GM18519 (cell line): ENCODE results near the gene CTSE.
"Not testable (repeated sequence)": the region's sequence is repeated elsewhere in the genome, so short reads cannot be mapped to it uniquely, and the experiment has no call there.

ENCODE experiments used
- ATAC-seq: cut with Tn5 transposase; IDR thresholded peaks from one replicate; pipeline ENCODE4 v1.9.1; 2021; ENCODE audit warnings: mild to moderate bottlenecking, moderate library complexity; ENCODE audit not compliant: unreplicated experiment, low FRiP score

CTSE gene

DNA sequence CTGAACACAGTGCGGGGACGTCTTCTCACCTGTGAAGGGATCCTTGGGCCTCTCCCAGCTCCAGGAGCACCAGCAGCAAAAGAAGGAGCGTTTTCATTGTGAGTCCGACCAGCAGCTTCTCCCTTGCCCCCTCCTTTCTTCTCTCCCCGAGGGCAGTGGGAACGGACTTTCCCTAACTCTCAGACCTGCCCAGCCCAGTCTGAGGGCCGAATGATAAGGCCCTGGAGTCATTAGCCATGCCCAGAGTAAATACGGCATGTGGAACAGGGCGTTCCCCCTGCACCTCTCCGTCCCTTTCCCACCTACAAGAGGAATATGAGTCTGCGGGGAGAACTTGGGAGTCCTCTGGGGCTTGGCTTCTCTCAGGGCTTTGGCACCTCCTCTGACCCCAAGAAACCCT, at the start of gene CTSE:
TSS of gene CTSE (minus strand) at position 201 of the 400 bp plus-strand sequence. CDS start at position 97, 104 bp downstream.
- no peak for ATAC-seq

- no peak for ATAC-seq
Measured at GRCh38 chr1:206070627-206071304, 47.1 kb upstream of the CTSE start.

- no peak for ATAC-seq
Measured at GRCh38 chr1:206068314-206068713, 44.6 kb upstream of the CTSE start.

- peak; percentile 40 for ATAC-seq
Measured at GRCh38 chr1:206067486-206068227, 44.0 kb upstream of the CTSE start.

DNA sequence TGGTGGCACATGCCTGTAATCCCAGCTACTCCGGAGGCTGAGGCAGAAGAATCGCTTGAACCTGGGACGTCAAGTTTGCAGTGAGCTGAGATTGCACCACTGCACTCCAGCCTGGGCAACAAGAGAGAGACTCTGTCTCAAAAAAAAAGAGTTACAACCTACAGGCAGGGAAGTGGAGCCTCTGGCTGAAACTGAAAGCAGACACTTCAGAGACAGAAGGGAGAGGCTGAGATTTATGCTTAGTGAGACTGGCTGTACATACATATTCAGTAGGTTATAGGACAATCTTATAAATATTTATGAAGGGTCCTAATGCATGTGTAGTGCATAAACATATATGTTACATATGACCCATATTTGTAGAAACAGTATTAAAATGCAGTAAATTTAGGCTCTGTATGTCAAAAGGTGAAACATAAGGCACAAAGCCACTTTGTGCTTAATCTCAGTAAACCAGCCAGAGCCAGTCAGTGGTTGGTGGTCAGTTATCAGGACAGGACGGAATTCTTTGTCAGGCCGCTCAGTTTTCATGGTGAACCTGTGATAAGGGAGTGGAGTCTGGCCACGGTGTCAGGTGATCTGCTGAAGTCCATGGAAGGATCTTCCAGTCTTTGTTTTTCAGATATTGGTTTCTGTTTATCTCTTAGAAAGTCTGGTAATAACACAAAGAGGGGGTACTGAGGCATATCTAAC, 42.9 kb upstream of the CTSE start:
- ATAC-seq = peak; percentile 60

DNA sequence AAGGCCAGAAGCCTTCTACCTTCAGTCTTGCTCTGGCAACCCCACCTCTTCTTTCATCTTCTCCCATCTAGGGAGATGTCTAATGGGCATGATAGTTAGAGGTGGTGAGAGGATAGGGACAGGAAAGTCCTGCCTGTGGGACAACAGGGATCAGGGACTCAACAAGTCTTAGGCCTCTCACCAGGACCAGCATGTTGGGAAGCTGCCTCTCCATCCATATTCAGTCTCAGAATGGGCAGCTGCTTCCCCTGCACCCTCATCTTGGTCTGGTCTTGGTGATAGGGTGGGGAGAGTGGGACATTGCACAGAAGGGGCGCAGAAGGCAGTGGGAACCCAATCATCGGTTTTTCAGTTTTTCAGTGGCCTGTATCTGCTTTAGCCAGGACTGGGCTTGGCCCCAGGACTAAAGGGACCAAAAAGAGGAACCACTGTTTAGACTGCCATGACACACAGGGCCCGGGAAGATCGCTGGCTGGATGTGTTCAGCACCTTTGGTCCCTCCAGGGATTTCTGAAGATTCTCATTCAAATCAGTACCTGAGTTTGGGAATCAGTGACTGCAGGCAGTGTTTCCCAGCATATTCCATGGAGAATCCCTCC, 42.0 kb upstream of the CTSE start:
- ATAC-seq = no peak

DNA sequence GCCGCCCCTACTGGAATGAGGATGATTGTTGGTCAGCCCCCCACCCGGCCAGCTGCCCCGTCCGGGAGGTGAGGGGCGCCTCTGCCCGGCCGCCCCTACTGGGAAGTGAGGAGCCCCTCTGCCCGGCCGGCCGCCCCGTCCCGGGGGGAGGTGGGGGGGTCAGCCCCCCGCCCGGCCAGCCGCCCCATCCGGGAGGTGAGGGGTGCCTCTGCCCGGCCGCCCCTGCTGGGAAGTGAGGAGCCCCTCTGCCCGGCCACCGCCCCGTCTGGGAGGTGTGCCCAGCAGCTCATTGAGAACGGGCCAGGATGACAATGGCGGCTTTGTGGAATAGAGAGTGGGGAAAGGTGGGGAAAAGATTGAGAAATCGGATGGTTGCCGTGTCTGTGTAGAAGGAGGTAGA, 40.8 kb upstream of the CTSE start:
- ATAC-seq = not testable (repeated sequence)

GRCh38 chr1:206064001-206064400, 40.3 kb upstream of the CTSE start:
- ATAC-seq = not testable (repeated sequence)

- ATAC-seq = no peak
Measured at GRCh38 chr1:206062464-206062863, 38.8 kb upstream of the CTSE start.

- no peak for ATAC-seq
Measured at GRCh38 chr1:206060844-206061243, 37.1 kb upstream of the CTSE start.

DNA sequence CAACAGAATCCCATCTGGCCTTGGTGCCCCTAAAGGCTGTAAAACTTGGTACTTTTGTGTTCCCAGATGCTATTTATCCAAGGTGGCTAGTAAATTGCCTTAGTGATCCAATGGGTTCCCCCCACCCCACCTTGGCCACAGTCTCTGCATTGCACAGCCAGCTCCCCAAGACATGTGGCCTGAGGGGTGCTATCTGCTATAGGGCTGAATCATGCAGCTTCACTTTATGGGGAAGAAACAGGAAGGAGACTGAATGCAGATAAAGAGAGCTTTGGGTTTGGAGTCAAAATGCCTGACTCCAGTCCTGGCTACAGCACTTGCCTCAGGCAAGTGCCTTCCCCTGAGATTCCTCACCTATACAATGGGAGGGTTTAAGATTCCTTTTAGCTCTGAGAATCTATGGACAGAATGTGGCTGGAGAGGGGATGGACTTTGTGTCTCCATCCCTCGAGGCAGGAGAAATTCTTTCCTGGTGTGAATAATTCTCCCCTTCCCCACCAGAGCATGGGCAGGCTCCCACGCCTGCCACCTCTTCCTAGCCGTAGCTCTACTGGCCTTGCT, 35.7 kb upstream of the CTSE start:
- ATAC-seq = no peak

- no peak for ATAC-seq
Measured at GRCh38 chr1:206058927-206059292, 35.2 kb upstream of the CTSE start.

DNA sequence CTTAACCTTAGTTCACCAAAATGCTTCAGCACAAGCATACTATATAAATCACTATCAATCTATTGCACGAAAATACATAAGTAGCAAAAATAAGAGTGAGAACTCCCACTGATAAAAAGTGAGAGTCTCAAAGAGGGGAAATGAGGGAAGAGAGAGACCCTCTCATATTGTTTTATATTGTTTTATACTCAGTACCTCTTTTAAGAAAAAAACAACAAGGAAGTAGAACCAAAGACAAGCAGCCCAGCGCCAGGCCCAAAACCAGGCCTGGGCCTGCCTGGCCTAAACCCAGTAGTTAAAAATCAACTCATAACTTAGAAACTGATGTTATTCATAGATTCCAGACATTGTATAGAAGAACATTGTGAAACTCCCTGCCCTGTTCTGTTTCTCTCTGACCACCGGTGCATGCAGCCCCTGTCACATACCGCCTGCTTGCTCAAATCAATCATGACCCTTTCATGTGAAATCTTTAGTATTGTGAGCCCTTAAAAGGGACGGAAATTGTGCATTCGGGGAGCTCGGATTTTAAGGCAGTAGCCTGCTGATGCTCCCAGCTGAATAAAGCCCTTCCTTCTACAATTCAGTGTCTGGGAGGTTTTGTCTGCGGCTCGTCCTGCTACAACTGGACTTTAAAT, 34.7 kb upstream of the CTSE start:
- not testable (repeated sequence) for ATAC-seq

DNA sequence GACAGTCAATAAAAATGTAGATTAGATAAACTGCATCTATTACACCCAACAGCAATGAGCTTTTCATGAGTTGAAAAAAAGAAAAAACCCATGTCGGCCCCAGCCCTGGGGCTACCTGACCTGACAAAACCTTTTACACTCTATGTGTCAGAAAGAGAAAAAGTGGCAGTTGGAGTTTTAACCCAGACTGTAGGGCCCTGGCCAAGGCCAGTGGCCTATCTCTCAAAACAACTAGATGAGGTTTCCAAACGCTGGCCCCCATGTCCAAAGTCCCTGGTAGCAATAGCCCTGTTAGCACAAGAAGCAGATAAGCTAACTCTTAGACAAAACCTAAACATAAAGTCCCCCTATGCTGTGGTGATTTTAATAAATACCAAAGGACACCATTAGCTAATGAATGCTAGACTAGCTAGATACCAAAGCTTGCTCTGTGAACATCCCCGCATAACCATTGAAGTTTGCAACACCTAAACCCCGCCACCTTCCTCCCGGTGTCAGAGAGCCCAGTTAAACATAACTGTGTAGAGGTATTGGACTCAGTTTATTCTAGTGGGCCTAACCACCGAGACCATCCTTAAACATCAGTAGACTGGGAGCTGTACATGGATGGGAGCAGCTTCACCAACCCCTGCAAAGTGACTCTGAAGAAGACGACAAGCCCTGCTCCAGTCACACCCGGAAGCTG, 32.1 kb upstream of the CTSE start:
- not testable (repeated sequence) for ATAC-seq

DNA sequence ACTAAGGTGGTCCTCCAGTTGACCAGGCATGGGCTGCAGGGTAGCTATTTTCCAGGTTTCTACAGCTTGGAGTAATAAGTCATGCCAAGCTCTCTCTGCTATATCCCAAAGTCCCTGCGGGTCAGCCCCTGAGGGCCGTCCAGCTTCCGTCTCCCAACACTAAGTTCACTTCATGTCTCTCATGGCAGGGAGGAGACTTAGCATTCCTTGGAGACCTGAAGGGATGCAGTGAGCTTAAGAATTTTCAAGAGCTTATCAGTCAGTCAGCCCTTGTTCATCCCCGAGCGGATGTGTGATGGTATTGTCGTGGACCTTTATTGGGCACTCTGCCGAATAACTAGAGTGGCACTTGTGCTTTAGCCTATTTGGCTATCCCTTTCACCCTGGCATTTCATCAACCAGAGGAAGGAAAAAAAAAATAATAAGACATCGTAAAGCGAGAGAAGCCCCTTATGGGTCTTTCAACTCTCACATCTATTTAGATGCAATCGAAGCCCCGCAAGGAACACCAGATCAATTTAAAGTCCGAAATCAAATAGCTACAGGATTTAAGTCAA, 31.5 kb upstream of the CTSE start:
- not testable (repeated sequence) for ATAC-seq

GRCh38 chr1:206053616-206054015, 29.9 kb upstream of the CTSE start:
- ATAC-seq = not testable (repeated sequence)

DNA sequence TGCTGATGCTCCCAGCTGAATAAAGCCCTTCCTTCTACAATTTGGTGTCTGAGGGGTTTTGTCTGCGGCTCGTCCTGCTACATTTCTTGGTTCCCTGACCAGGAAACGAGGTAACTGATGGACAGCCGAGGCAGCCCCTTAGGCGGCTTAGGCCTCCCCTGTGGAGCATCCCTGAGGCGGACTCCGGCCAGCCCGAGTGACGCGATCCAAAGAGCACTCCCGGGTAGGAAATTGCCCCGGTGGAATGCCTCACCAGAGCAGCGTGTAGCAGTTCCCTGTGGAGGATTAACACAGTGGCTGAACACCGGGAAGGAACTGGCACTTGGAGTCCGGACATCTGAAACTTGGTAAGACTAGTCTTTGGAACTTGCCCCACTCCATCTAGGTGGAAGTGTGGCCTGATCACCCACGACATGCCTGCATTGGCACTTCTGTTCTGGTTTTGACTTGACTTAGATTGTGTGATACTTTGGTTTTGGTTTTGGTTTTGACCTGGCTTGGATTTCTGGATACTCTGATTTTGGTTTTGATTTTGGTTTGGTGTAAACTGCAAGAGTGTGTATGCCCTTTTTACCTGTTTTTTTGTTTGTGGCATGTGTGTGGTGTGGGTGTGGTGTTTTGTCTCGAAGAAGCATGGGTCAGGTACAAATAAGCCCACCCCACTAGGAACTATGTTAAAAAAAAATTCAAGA, 29.4 kb upstream of the CTSE start, which contains the start of gene RHEX:
TSS of gene RHEX (plus strand) at position 255 of the 692 bp plus-strand sequence. CDS start 44,656 bp downstream, outside the sequence.
- not testable (repeated sequence) for ATAC-seq

GRCh38 chr1:206052231-206052865, 28.7 kb upstream of the CTSE start:
- ATAC-seq = not testable (repeated sequence)
